NT2/D1 (cell line): Measurements from ENCODE around the gene CSGALNACT2.

Experiments used
- SUZ12 ChIP-seq: IDR thresholded peaks from 2 replicates; pipeline ENCODE4 v1.6.1; 2011; ENCODE audit not compliant: insufficient read length, insufficient read depth; ENCODE audit errors: extremely low read depth
- YY1 ChIP-seq: IDR thresholded peaks from 2 replicates; pipeline ENCODE4 v1.6.1; 2011; ENCODE audit not compliant: insufficient read length, insufficient read depth
- ZNF274 ChIP-seq: IDR thresholded peaks from 2 replicates; pipeline ENCODE4 v1.6.1; 2011; ENCODE audit warnings: mild to moderate bottlenecking, low read depth, low read length

GRCh38 chr10:43158636-43159035 lies 20.4 kb downstream of the CSGALNACT2 start:
- TF ChIP-seq YY1 (no peak), ZNF274 (no peak), SUZ12 (no peak)
